ENCODE data around the gene FRMPD1. TPM values are rescaled to one million over a fixed set of nuclear protein-coding genes. Genes with fewer than 3 reads are reported as not detected.

The FRMPD1 gene
- total and polyA plus RNA-seq, 2 experiments from 2014 or later: 0.15 to 0.32 TPM

DNA sequence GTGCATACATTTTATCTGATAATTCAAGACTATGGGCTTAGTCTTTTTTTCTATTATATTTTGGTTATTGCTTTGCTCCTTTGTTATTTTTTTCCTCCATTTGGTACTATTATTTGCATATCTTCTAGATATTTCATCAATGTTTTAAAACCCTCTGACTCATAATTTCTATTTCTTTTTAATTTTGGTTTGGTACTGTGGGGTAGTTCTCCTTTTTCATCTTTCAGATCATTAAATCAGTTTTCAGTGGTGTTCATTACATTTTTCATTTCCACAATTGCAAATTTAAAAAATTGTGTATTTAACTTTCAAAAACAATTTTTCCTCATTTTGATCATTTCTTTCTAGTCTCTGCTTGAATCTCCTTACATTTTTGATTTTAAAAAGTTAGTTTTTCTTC, 7.5 kb upstream of the FRMPD1 start:
- no peak overlapping the region for H3K27ac ChIP-seq
- H3K36me3 ChIP-seq: no peaks in the 10 kb centered on the region
- H3K4me3 ChIP-seq: no peak overlapping the region
- H3K27me3 ChIP-seq: peaks cover 66% of the 10 kb centered on the region
- no peaks in the 10 kb centered on the region for H3K9me3 ChIP-seq (ENCODE audit: low read depth)
- TF ChIP-seq, protein P1, sequence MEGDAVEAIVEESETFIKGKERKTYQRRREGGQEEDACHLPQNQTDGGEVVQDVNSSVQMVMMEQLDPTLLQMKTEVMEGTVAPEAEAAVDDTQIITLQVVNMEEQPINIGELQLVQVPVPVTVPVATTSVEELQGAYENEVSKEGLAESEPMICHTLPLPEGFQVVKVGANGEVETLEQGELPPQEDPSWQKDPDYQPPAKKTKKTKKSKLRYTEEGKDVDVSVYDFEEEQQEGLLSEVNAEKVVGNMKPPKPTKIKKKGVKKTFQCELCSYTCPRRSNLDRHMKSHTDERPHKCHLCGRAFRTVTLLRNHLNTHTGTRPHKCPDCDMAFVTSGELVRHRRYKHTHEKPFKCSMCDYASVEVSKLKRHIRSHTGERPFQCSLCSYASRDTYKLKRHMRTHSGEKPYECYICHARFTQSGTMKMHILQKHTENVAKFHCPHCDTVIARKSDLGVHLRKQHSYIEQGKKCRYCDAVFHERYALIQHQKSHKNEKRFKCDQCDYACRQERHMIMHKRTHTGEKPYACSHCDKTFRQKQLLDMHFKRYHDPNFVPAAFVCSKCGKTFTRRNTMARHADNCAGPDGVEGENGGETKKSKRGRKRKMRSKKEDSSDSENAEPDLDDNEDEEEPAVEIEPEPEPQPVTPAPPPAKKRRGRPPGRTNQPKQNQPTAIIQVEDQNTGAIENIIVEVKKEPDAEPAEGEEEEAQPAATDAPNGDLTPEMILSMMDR (IDR thresholded peaks at IDR 0.05; ENCODE audit: low read depth, low read length): no peak
- peaks cover 20% of the 10 kb centered on the region for H3K4me1 ChIP-seq (ENCODE audit: low read depth)
- DNase-seq (ENCODE audit: low read depth in 1 of 2, low spot score in 1 of 2): no peak

DNA sequence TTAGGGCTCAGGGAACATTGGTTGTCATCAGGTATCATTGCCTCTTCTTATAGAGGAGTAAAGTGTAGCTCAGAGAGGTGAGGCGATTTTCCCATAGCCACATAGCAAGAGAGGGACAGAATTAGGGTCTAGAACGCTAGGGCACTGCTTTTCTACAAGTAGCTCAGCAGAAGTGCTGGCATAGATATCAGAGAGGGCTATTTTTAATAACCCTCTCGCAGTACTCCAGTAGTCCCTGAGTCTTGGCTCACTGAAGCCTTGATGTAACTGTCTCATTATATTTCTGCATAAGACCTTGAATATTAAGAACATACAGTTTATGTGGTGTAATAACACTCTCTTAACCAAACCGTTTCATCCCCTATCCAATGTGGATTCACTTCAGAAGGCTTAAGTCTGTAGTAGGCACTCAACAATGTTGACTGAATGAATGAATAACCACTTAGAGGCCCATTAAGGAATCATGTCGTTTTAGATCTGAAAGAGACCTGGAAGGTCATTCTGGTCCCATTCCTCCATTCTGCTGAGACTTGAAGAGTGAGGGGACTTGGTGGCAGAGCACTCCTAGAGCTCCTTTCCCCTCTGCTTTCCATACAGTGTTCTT, 4.7 kb upstream of the FRMPD1 start:
- peaks cover 89% of the 10 kb centered on the region for H3K27me3 ChIP-seq
- TF ChIP-seq, protein P1 (IDR thresholded peaks at IDR 0.05; ENCODE audit: low read depth, low read length): no peak
- peaks cover 20% of the 10 kb centered on the region for H3K4me1 ChIP-seq (ENCODE audit: low read depth)
- DNase-seq (ENCODE audit: low read depth in 1 of 2, low spot score in 1 of 2): peak in 1 of 2 donors; percentile 31
- no peaks in the 10 kb centered on the region for H3K36me3 ChIP-seq
- no peak overlapping the region for H3K27ac ChIP-seq
- no peak overlapping the region for H3K4me3 ChIP-seq
- no peaks in the 10 kb centered on the region for H3K9me3 ChIP-seq (ENCODE audit: low read depth)

DNA sequence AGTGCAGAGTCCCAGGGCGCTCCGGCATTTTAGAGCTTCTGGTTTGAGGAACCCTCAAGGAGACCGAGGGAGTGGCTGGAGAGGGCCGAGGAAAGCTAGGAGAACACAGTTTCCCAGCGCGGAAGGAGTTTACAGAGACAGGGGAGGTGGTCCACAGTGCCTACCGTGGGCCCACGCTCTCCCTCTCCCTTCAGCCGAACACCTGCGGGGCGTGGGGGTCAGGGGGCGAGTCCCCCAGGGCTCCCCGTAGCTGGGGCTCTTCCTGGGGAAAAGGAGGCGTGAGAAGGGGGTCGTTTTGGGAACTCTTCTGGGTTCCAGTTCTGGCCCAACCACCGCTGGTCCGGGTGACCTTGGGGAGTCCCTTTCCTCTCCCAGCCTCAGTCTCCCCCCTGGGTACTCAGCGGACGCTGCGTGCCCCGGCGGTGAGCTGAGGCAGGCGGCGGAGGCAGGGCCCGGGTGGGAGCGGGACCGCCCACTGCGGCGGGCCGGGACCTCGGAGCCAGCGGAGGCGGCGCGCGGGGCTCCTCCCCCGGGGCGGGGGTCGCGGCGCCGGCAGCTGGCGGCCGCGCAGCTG, 368 bp upstream of the FRMPD1 start:
- H3K9me3 ChIP-seq (ENCODE audit: low read depth): no peaks in the 10 kb centered on the region
- peak overlapping the region; percentile 27 for H3K4me3 ChIP-seq
- H3K4me1 ChIP-seq (ENCODE audit: low read depth): peaks cover 21% of the 10 kb centered on the region
- H3K27me3 ChIP-seq: peaks cover 84% of the 10 kb centered on the region
- TF ChIP-seq, protein P1 (IDR thresholded peaks at IDR 0.05; ENCODE audit: low read depth, low read length): no peak
- no peak for DNase-seq (ENCODE audit: low read depth in 1 of 2, low spot score in 1 of 2)
- H3K27ac ChIP-seq: no peak overlapping the region
- no peaks in the 10 kb centered on the region for H3K36me3 ChIP-seq

DNA sequence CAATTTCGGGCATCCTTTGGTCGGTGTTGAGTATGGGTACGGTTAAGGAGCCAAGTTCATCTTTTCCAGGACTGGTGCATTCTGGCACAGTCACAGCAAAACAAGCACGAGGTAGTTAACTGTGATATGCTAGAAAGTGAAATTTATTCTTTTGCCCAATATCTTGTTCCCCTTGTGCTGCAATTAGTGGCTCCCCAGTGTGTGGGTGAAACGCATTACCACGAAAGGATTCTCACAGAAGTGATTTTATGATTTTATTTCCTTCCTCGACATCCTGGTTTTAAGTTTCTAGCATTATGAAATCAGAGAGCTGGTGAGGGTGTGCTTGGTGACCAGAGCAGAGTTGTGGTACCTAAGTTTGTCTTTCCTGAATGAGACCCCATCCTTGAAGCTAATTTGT, 1.5 kb downstream of the FRMPD1 start:
- no peak for DNase-seq (ENCODE audit: low read depth in 1 of 2, low spot score in 1 of 2)
- TF ChIP-seq, protein P1 (IDR thresholded peaks at IDR 0.05; ENCODE audit: low read depth, low read length): no peak
- Histone ChIP-seq H3K4me1 (ENCODE audit: low read depth) (peaks cover 6% of the 10 kb centered on the region), H3K36me3 (no peaks in the 10 kb centered on the region), H3K27me3 (peaks cover 90% of the 10 kb centered on the region), H3K4me3 (no peak overlapping the region), H3K9me3 (ENCODE audit: low read depth) (no peaks in the 10 kb centered on the region), H3K27ac (no peak overlapping the region)

DNA sequence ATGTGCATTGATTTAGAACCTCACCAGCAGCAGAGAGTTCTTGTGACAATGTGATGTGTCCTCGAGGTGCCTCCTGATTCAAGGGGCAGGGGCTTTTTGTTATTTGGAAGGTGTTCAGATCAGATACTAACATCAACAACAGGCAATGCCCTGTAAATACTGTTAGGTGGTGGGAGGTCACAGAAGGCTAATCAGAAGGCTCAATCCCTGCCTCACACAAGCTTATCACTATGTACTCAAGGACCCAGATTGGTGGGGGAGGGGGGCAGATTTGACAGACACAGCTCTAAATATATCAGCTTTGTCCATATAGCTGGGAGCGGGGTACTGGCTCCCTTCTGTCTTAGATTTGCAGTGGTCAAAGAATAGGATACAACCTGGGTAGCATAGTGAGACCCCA, 2.6 kb downstream of the FRMPD1 start:
- TF ChIP-seq, protein P1 (IDR thresholded peaks at IDR 0.05; ENCODE audit: low read depth, low read length): no peak
- H3K27ac ChIP-seq: no peak overlapping the region
- no peak for DNase-seq (ENCODE audit: low read depth in 1 of 2, low spot score in 1 of 2)
- H3K27me3 ChIP-seq: peaks cover 90% of the 10 kb centered on the region
- no peak overlapping the region for H3K4me3 ChIP-seq
- peaks cover 6% of the 10 kb centered on the region for H3K4me1 ChIP-seq (ENCODE audit: low read depth)
- H3K36me3 ChIP-seq: no peaks in the 10 kb centered on the region
- no peaks in the 10 kb centered on the region for H3K9me3 ChIP-seq (ENCODE audit: low read depth)

All from cardiac muscle cell (in vitro differentiated cells and primary cell).